NCI-H2196 treated with DMSO at 0.1 percent for 48 hours (cell line): ENCODE results near the gene MYBPC1.
"Not testable (repeated sequence)": the region's sequence is repeated elsewhere in the genome, so short reads cannot be mapped to it uniquely, and the experiment has no call there.

Experiments used
- DNase-seq: peaks from one replicate; lab custom pipeline; 2025; ENCODE audit not compliant: unreplicated experiment; lab: John Stamatoyannopoulos, UW

Gene MYBPC1

DNA sequence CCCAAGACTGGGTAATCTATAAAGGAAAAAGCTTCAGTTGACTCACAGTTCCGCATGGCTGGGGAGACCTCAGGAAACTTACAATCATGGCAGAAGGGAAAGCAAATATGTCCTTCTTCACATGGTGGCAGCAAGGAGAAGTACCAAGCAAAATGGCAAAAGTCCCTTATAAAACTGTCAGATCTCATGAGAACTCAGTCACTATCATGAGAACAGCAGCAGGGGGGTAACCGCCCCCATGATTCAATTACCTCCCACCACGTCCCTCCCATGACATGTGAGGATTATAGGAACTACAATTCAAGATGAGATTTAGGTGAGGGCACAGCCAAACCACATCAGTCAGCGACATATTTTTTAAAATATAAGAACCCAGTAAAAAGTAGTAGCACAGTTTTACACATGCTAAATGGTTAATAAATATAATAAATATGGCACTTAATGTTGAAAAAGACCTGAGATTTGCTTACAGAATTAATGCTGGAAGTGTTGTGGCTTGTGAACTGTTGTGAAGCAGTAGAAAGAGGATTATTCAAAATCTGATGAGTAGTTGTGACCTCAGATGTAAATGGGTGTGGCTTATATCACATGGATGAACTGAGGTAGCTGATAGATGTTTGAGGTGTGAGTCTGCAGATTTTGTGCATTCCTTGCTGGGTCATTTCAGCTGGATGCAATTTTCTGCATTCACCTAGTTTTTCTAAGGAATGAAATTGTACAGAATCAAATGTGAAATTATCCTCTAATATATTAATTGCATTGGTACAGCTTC lies 55.8 kb downstream of the MYBPC1 start:
- no peak for DNase-seq

DNA sequence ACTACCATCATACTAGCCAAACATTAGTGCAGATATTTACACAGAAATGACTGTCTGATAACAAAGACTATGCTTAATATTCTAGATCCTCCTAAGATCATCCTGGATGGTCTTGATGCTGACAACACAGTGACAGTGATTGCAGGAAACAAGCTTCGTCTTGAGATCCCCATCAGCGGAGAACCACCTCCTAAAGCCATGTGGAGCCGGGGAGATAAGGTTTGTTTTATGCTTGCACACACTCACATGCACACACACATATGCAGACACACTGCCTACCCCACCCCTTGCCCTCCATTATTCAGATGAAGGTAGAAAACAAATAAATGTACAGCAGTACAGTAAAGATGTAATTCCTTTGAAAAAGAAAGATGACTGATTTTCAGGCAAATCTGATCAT lies 58.3 kb downstream of the MYBPC1 start:
- DNase-seq = no peak

DNA sequence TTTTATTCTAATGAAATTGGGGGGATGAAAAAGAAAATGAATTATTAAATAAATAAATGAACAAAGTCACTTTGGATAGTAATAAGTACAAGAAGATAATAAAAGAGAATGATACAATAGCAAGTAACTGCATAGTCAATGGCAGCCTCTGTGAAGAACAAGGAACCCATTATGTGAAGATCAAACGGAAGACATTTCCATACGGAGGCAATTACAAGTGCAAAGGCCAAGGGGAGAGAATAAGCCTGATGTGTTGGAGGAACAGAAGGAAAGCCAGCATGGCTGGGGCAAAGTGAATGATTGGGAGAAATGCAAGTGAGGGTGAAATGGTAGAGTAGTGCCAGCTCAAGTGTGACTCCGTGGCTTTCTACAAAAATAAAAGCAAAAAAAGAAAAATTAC lies 58.7 kb downstream of the MYBPC1 start:
- DNase-seq = no peak

DNA sequence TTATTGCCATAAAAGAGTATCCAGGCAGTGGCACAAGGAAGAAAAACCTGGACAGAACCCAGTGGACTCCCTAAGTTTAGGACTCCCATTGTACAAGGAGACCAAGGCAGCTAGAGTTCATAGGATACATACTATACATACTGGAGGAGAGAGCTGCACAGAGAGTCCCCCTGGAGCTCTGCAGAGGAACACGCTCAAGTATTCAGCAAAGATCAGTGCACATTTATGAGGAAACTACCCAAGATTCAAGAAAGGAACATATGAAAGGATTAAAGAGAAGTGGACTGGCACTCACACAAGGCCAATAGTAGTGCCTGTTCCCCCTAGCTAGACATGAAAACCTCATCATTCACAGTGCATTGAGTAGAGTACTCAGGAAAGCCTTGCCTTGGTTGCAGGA lies 59.7 kb downstream of the MYBPC1 start:
- no peak for DNase-seq

DNA sequence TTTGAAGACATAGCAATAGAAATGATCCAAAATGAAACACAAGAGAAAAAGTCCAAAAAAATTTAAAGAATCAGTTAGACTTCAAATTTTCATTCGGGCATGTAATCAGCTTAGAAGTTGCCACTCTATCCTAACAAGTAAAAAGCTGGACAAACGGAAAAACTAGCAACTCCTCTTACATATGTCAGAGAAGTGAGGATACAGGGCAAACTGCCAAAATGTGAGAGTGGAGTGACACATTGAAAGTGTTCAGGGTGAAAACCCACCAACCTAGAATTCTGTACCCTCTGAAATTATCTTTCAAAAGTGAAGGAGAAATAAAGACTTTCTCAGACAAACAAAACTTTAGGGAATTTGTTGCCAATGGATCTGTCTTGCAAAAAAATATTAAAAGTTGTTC lies 60.6 kb downstream of the MYBPC1 start:
- DNase-seq = no peak

DNA sequence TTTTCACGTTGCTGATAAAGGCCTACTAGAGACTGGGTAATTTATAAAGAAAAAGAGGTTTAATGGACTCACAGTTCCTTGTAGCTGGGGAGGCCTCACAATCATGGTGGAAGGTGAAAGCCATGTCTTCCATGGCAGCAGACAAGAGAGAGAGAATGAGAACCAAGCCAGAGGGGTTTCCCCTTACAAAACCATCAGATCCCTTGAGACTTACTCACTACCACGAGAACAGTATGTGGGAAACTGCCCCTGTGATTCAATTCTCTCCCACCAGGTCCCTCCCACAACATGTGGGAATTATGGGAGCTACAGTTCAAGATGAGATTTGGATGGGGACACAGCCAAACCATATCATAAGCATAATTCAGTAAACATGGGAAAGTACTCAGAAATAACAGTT lies 65.9 kb downstream of the MYBPC1 start:
- DNase-seq = not testable (repeated sequence)

DNA sequence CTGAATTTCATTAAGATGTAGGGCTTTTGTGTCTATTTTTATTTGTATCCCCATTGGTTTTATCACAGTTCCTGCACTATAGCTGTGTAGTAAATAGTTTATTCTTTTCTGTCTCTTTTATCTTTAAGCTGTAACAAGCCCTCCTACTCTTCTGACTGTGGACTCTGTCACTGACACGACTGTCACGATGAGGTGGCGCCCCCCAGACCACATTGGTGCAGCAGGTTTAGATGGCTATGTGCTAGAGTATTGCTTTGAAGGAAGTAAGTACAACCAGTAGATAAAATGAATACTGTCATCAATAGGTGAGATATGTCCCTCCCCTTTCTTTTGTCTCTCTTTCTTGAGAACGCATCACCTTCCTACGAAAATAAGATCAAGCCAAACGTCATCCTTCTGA lies 68.5 kb downstream of the MYBPC1 start:
- DNase-seq = no peak

DNA sequence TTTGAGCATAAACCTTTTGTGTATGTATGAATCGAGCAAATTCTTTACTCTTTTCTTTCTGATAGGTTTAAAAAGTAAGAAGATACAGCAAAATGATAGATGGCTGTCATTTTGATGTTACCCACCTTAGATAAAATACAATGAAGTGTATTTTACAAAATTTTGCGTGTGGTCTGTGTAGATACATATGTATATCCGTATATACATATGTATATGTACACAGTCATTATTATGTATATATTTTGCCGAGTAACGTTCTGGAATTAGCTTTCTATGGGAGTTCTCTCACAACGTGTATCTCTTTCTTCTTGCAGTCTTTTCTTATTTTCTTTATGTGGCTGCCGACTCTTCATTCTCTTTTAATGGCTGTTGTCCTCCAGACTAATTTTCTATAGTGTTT lies 70.2 kb downstream of the MYBPC1 start:
- DNase-seq = no peak

DNA sequence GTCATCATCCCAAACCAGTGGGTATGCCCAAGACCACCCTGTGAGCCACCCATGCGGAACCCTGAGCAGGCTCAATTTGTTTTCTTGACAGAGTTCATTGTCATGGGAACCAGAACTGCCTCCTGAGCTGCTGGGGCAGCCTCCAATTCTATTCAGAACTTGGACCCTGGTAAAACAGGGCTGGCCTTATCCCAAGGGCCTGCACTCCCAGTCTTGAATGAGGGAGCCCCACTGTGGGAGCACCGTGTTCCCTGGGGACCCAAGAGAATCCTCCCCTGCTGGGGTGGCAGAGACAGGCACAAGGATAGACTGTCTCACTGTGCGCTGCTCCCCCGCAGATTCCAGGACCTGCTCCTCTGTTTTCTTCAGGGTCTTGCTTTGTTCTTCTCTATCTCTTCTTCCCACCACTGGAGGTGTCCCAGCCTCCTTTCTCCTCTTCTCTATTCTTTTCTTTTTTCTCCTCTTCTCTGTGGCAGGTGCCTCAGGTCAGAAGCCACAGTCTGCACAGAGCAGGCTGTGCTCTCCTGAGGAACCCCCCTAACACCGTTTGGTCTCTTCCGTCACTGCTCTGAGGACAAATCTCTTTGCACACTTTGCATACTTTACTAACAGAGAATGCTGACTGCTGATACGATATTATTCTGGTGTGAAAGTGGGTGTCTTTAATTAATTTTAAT lies 71.4 kb downstream of the MYBPC1 start:
- DNase-seq = no peak

DNA sequence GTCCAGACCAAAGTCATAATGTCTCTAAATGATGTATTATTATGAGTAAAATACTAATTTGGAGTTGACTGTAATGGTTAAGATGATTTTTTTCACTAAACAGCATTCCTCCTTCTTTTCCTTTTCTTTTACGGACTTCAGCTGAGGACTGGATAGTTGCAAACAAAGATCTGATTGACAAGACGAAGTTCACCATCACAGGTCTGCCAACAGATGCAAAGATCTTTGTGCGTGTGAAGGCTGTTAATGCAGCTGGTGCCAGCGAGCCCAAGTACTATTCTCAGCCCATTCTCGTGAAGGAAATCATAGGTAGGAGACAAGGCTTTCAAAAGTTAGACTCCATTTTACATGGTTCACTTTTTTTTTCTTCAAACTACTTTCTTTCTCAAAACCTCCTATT lies 72.8 kb downstream of the MYBPC1 start:
- no peak for DNase-seq

DNA sequence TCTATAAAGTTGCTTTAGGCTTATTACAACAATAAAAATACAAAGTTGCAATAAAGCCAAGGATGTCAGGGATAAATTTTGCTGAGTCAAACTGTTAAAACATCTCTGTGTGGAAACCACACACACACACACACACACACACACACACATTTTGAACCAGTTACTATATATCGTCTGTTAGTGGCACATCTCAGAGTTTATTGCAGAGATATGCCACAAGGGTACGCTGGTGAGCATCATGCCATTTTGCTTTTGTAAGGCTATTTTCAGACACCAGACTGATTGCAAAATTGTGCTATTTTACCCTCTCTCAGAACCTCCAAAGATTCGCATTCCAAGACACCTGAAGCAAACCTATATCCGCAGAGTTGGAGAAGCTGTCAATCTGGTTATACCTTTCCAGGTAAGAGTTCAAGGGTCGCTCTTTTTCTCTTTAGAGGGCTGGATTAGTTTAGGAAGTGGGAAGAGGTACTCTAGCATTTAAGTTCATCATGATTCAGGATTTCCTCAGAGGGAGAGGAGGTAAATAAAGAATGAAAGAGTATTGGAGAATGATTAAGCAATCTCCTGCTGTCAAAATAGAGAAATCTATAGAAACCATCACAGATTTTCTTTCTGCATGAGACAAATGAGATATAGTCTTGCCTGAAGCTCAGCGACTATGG lies 75.4 kb downstream of the MYBPC1 start:
- DNase-seq = no peak

DNA sequence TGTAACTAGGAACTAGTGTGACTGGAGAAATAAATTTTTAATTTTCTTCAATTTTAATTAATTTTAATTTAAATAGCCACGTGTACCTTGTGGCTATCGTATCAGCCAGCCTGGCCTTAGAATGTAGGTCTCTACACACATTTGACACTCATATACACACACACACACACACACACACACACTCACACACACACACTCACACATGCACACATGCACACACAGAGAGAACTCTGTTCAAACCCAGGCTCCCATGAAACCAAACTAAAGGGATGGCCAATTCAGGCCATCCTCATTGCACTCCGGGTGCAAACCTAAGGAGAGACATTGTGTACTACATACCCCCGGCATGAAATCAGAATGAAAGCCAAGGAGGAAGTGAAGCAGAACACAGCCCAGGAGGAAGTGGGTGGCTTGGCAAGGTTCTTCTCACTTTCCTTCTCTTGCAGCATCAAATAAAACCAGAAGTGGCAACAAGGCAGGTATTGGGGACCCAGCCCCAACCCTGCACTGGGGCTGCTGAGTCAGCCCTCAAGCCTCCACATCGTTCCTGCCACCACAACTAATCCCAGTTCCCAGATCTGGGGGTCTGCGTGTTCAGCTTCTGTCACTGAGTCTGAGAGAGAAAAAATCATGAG lies 76.5 kb downstream of the MYBPC1 start:
- no peak for DNase-seq

DNA sequence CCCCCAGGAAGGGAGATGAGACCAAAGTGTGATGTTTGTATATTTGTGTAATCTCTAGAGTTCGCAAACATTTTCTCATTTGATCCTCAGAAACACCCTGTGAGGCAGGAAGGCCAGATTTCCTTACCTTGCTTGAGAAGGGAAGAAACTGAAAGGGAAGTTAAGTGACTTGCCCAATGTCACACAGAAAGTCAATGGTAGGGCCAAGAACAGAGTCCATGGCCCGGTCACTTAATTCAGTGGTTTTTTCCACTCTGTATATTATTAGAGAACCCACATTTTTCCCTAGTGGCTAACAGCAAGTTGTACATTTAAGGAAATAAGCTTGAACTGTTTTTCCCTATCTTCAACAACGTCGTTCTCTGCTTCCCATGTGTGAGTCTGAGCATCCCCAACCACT lies 77.1 kb downstream of the MYBPC1 start:
- DNase-seq = no peak

DNA sequence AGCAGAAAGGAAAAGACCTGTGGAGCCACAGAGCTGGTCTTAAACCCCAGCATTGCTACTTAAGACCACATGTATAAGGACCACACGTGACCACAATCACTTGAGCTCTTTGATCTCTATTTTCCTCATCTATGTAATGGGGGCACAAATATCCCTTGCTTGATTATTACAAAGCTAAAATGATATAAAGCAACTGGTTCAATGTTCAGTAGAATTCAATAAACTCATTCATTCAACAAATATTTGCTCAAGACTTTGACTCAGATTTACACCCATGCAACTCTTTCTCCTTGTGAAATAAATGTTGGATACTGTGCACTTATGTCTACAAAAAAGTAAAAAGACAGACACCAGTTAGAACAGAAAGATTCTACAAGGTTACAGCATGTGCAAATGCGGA lies 80.8 kb downstream of the MYBPC1 start:
- DNase-seq = no peak

DNA sequence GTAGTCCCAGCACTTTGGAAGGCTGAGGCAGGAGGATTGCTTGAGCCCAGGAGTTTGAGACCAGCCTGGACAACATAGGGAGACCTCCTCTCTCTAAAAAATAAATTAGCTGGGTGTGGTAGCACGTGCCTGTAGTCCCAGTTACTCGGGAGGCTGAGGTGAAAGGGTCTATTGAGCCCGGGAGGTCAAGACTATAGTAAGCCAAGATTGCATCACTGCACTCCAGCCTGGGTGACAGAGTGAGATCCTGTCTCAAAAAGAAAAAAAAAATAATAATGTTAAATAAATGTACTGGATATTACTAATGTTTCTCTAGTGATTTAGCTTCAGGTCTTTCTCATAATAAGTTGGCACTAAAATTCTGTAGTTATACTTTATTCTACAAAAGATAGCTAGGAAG lies 81.7 kb downstream of the MYBPC1 start:
- DNase-seq = not testable (repeated sequence)

DNA sequence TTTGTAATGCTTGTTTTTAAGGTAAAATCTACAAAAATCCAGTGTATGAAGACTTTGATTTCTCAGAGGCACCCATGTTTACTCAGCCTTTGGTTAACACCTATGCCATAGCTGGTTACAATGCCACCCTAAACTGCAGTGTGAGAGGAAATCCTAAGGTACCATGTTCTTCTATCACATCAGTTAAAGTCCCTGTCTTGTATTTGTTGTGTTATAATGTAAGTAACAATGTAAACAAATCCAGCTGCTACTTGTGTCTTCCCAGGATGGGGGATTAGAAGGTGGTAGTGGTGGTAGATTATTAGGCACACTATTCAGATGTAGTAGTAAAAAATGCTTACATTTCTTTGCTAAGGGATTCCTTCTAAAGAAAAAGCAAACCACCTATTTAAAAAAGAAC lies 83.3 kb downstream of the MYBPC1 start:
- no peak for DNase-seq

DNA sequence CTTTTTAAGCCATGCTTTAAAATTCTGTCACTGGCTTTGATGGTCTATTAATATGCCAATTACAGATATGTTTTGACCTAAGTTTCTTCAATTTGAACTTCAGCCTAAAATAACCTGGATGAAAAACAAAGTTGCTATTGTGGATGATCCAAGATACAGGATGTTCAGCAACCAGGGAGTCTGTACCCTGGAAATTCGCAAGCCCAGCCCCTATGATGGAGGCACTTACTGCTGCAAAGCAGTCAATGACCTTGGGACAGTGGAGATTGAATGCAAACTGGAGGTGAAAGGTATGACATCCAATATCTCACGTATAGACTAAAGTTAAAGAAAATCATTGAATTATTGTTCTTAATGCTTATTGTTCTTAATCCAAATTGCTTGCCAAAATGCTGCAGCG lies 85.5 kb downstream of the MYBPC1 start:
- DNase-seq = no peak

DNA sequence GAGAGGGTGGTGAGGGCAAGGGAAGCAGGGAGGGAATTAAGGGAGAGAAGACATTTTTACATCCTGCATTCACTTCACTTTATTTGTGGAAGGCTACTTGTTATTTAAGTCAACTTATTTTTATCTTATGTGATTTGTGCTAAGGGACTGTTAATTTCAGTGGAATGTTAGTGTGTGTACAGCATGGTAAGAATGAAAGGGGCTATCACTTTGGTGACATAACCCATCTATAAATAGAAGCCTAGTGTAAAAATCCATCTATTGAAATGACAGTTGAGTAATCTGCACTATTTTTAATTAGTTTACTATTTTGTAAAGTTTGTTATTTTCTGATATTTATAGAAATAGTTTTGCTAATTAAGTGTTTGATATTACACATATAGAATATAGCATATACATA lies 85.9 kb downstream of the MYBPC1 start:
- DNase-seq = no peak

DNA sequence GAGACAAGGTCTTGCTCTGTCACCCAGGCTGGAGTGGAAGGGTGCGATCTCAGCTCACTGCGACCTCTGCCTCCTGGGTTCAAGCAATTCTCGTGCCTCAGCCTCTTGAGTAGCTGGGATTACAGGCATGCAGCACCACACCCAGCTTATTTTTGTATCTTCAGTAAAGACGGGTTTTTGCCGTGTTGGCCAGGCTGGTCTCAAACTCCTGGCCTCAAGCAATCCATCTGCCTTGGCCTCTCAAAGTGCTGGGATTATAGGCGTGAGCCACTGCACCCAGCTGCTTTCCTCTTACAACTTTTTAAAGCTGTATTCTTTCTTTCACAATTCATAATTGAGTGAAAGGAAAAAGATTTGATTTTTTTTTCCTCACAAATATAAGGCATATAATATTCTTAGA lies 86.9 kb downstream of the MYBPC1 start:
- not testable (repeated sequence) for DNase-seq

DNA sequence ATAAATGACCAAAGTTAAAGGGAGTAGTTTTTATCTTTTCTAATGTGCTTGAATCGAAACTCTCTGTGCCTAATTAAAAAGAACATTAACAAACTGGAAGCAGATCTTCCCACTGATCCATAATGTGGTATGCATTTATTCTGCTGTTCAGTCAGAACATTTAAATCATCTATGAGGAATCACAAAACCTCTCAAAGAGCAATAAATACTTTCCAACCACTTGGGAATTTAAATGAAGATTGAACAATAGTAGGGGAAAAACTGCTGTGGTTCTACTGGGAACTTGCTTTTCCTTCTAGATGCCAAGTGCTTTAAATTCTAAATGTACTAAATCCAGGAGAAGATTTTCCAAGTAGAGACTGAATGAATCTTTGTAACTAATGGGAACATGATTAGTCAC lies 90.3 kb downstream of the MYBPC1 start:
- no peak for DNase-seq

DNA sequence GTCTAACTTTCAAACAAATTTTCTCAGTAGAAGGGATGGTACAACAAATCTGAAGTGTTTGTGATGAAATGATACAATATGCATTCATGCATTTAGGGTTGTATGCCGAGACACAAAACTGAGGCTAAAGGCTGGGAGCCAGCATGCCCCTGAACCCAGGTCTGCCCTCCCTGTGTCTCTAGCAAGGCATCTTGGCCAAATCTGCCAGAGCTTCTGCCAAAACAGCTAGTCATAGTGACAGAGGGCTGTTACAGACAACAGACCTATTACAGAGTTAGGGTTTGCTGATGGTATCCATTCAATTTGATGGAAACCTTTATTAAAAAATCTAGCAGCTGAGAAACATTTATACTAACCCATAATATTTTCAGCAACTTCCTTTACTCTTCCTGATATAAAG lies 91.4 kb downstream of the MYBPC1 start:
- DNase-seq = no peak

DNA sequence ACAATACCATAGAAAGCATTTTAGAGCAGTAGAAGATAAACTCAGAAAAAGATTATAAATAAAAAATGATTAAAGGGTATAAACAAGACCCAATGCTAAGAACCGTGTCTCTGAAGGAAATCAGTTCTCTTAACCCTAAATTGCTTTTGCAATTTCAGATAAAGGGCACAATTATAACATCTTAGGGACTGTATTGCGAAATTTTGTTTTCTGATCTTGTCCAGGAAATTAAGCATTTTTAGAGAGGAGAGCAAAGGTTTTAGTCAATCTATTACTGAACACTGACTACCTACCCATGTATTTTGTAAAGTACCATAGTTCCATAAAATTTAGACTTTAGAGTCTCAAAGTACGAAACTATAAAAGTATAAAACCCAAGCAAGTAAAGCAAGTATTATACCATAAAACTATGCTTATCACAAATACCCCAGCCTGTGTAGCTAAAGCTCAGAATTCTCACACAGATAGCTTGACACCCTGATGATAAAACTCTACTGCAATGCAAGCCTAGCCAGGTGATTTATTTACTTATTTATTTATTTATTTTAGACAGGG lies 95.8 kb downstream of the MYBPC1 start:
- no peak for DNase-seq
